CD4-positive, alpha-beta T cell (primary cell): ENCODE results near the gene ING4. TPM values are rescaled to one million over a fixed set of nuclear protein-coding genes. Genes with fewer than 3 reads are reported as not detected.

Experiments used
- ATAC-seq: fragments of 200-7000 bp; cut with Tn5 transposase; one replicate; pipeline ENCODE4 v1.10.0; 2022; ENCODE audit warnings: mild to moderate bottlenecking; ENCODE audit not compliant: poor library complexity
- CTCF ChIA-PET: fragments of 350-600 bp; sonication (Branson Sonifier 250); formaldehyde crosslinking; loops from one replicate; lab custom pipeline; 2021; ENCODE audit warnings: antibody characterized with exemption, inconsistent platforms; lab: Charles Lee
- POLR2A ChIA-PET: fragments of 350-600 bp; sonication (Branson Sonifier 250); formaldehyde crosslinking; loops from one replicate; lab custom pipeline; 2021; ENCODE audit warnings: antibody characterized with exemption, inconsistent platforms; lab: Charles Lee
- DNase-seq, 14 experiments: peaks; one replicate each; pipeline ENCODE4 v3.0.0-alpha.2; 2013 to 2020; ENCODE audit warnings: mixed read lengths in 2 of 14
- H3K27ac ChIP-seq, 2 donors: one replicate each; pipeline versions ENCODE4 v1.5.1 to v1.7.0; 2013; ENCODE audit warnings: low read length in 2 of 2, low read depth in 1 of 2, mild to moderate bottlenecking in 1 of 2
- H3K27me3 ChIP-seq, 2 experiments: 1 replicate in 1 of 2; 2 replicates in 1 of 2; pipeline versions ENCODE4 v1.6.1 to v1.7.0; 2013; ENCODE audit warnings: low read length in 2 of 2, control low read depth in 1 of 2, mild to moderate bottlenecking in 1 of 2, moderate library complexity in 1 of 2; ENCODE audit not compliant: insufficient read depth in 2 of 2, control insufficient read depth in 1 of 2
- H3K36me3 ChIP-seq: one replicate; pipeline ENCODE4 v1.6.1; 2013; ENCODE audit warnings: low read length, control low read depth; ENCODE audit not compliant: insufficient read depth
- H3K4me1 ChIP-seq: one replicate; pipeline ENCODE4 v1.6.1; 2013; ENCODE audit warnings: low read length, control low read depth; ENCODE audit not compliant: insufficient read depth
- H3K4me3 ChIP-seq: one replicate; pipeline ENCODE4 v1.5.1; 2013; ENCODE audit warnings: mild to moderate bottlenecking, low read length, moderate library complexity
- H3K9me3 ChIP-seq, 2 experiments: 1 replicate in 1 of 2; 2 replicates in 1 of 2; pipeline versions ENCODE4 v1.6.1 to v1.7.0; 2013; ENCODE audit warnings: low read length in 2 of 2, mild to moderate bottlenecking in 2 of 2, control low read depth in 1 of 2, moderate library complexity in 1 of 2; ENCODE audit not compliant: control insufficient read depth in 1 of 2, insufficient read depth in 1 of 2
- H3K27ac Mint-ChIP-seq: one replicate; pipeline ENCODE4 v1.8.0; 2020; ENCODE audit warnings: mixed read lengths
- H3K27me3 Mint-ChIP-seq: one replicate; pipeline ENCODE4 v1.8.0; 2021; ENCODE audit warnings: mixed read lengths
- H3K36me3 Mint-ChIP-seq: one replicate; pipeline ENCODE4 v1.8.0; 2021; ENCODE audit warnings: low read depth, mixed read lengths
- H3K4me1 Mint-ChIP-seq: one replicate; pipeline ENCODE4 v1.8.0; 2021; ENCODE audit warnings: low read depth, mixed read lengths
- H3K4me3 Mint-ChIP-seq: one replicate; pipeline ENCODE4 v1.8.0; 2020; ENCODE audit warnings: mild to moderate bottlenecking, mixed read lengths
- H3K9me3 Mint-ChIP-seq: one replicate; pipeline ENCODE4 v1.8.0; 2020; ENCODE audit warnings: mixed read lengths
- CTCF ChIP-seq: fragments of 200-600 bp; IDR thresholded peaks from one replicate; pipeline ENCODE4 v1.8.0; 2022; ENCODE audit warnings: antibody characterized with exemption, mild to moderate bottlenecking
- intact Hi-C, 2 experiments: fragments of 100-400 bp; cut with DNase I in 1 of 2; cut with micrococcal nuclease in 1 of 2; formaldehyde crosslinking; loops; one replicate each; pipeline versions ENCODE4 v1.15.1 to v1.9.0; 2023 to 2025; cut with DNase I, micrococcal nuclease
- total RNA-seq, 174 experiments: library from RNA in 2 of 174; stranded (reverse) in 2 of 174; gene quantifications; one replicate each; pipeline ENCODE4 v1.2.3 and lab custom pipeline; 2021 to 2026

Gene ING4
- total RNA-seq, 2 experiments from 2014 or later = 13.8 to 17.4 TPM

GRCh38 chr12:6699989-6700645 is 37.2 kb upstream of the ING4 start:
- peaks cover 53% of the 10 kb centered on the region for H3K27me3 Mint-ChIP-seq
- no peaks in the 10 kb centered on the region for H3K36me3 Mint-ChIP-seq
- Histone ChIP-seq H3K27ac (no peak overlapping the region), H3K4me1 (peaks cover 26% of the 10 kb centered on the region), H3K36me3 (no peaks in the 10 kb centered on the region), H3K4me3 (peak overlapping the region; percentile 40), H3K9me3 (no peaks in the 10 kb centered on the region), H3K27me3 (peaks cover 32 to 42% of the 10 kb centered on the region in 2 experiments)
- intact Hi-C loops = no loop called here
- ChIA-PET CTCF (no interaction called here), POLR2A (interaction anchor here (0.7 to 1.3 kb wide), 3 partner anchors 11 to 248 kb away, joined by 3 to 16 read pairs (median 8); partner anchors contain the start of genes COPS7A, TAPBPL and ZNF384)
- ATAC-seq = peak; percentile 54
- peak overlapping the region; percentile 86 for H3K4me3 Mint-ChIP-seq
- no peak for TF ChIP-seq CTCF
- peak in 5 of 14 experiments; percentile 13 to 53 (median 37) for DNase-seq
- H3K27ac Mint-ChIP-seq = no peak overlapping the region
- H3K4me1 Mint-ChIP-seq = peaks cover 26% of the 10 kb centered on the region
- no peaks in the 10 kb centered on the region for H3K9me3 Mint-ChIP-seq

- Histone ChIP-seq H3K36me3 (no peaks in the 10 kb centered on the region), H3K4me1 (peaks cover 26% of the 10 kb centered on the region), H3K27me3 (peaks cover 32 to 40% of the 10 kb centered on the region in 2 experiments), H3K4me3 (peak overlapping the region; percentile 40), H3K27ac (no peak overlapping the region), H3K9me3 (no peaks in the 10 kb centered on the region)
- Mint-ChIP-seq H3K27me3 (peaks cover 46% of the 10 kb centered on the region), H3K4me1 (peaks cover 26% of the 10 kb centered on the region), H3K9me3 (no peaks in the 10 kb centered on the region), H3K36me3 (no peaks in the 10 kb centered on the region), H3K27ac (no peak overlapping the region), H3K4me3 (peak overlapping the region; percentile 86)
- DNase-seq (no peak), ATAC-seq (no peak)
- CTCF ChIA-PET = no interaction called here
- TF ChIP-seq CTCF = no peak
- intact Hi-C loops = no loop called here
- POLR2A ChIA-PET = interaction anchor here (0.7 to 1.3 kb wide), 3 partner anchors 10 to 247 kb away, joined by 3 to 16 read pairs (median 8); partner anchors contain the start of genes COPS7A, TAPBPL and ZNF384
Observed at GRCh38 chr12:6699259-6699988, 36.5 kb upstream of the ING4 start.

- Mint-ChIP-seq H3K27ac (no peak overlapping the region), H3K9me3 (no peaks in the 10 kb centered on the region), H3K36me3 (no peaks in the 10 kb centered on the region), H3K4me3 (peak overlapping the region; percentile 86), H3K4me1 (peaks cover 26% of the 10 kb centered on the region), H3K27me3 (peaks cover 37% of the 10 kb centered on the region)
- intact Hi-C loops = no loop called here
- Histone ChIP-seq H3K4me3 (no peak overlapping the region), H3K9me3 (no peaks in the 10 kb centered on the region), H3K27ac (no peak overlapping the region), H3K27me3 (peaks cover 27 to 31% of the 10 kb centered on the region in 2 experiments), H3K36me3 (no peaks in the 10 kb centered on the region), H3K4me1 (peaks cover 26% of the 10 kb centered on the region)
- TF ChIP-seq CTCF = no peak
- no peak for DNase-seq
- CTCF ChIA-PET = interaction anchor here (0.8 kb wide), 1 partner anchor 9 kb away, joined by 3 read pairs; the partner anchor contains the start of gene ZNF384
- POLR2A ChIA-PET = no interaction called here
- no peak for ATAC-seq
Observed at GRCh38 chr12:6698352-6699046, 35.6 kb upstream of the ING4 start.
